NT2/D1 (cell line): ENCODE data around the gene MEOX1.
"Not testable (repeated sequence)": the region's sequence is repeated elsewhere in the genome, so short reads cannot be mapped to it uniquely, and the experiment has no call there.

ENCODE experiments used
- DNase-seq: peaks from one replicate; pipeline ENCODE4 v3.0.0-alpha.2; 2011; ENCODE audit warnings: low read depth, low spot score
- H3K27me3 ChIP-seq: 2 replicates; pipeline ENCODE4 v1.6.0; 2011; ENCODE audit warnings: mild to moderate bottlenecking; ENCODE audit not compliant: insufficient read length, insufficient read depth
- H3K36me3 ChIP-seq: 2 replicates; pipeline ENCODE4 v1.6.1; 2011; ENCODE audit warnings: mild to moderate bottlenecking, low read length, mixed read lengths; ENCODE audit not compliant: insufficient read depth, insufficient read length
- H3K4me1 ChIP-seq: 2 replicates; pipeline ENCODE4 v1.5.1; 2011; ENCODE audit not compliant: insufficient read depth, insufficient read length
- H3K4me3 ChIP-seq: 2 replicates; pipeline ENCODE4 v1.5.1; 2011; ENCODE audit warnings: low read depth; ENCODE audit not compliant: insufficient read length
- H3K9ac ChIP-seq: 2 replicates; pipeline ENCODE4 v1.6.0; 2011; ENCODE audit warnings: low read depth; ENCODE audit not compliant: insufficient read length
- H3K9me3 ChIP-seq: 2 replicates; pipeline ENCODE4 v1.5.1; 2011; ENCODE audit warnings: mild to moderate bottlenecking, low read length; ENCODE audit not compliant: insufficient read depth
- SUZ12 ChIP-seq: IDR thresholded peaks from 2 replicates; pipeline ENCODE4 v1.6.1; 2011; ENCODE audit not compliant: insufficient read length, insufficient read depth; ENCODE audit errors: extremely low read depth
- YY1 ChIP-seq: IDR thresholded peaks from 2 replicates; pipeline ENCODE4 v1.6.1; 2011; ENCODE audit not compliant: insufficient read length, insufficient read depth
- ZNF274 ChIP-seq: IDR thresholded peaks from 2 replicates; pipeline ENCODE4 v1.6.1; 2011; ENCODE audit warnings: mild to moderate bottlenecking, low read depth, low read length

Gene MEOX1

GRCh38 chr17:43611230-43611969, 50.3 kb downstream of the MEOX1 start:
- no peaks in the 10 kb centered on the region for H3K27me3 ChIP-seq
- no peaks in the 10 kb centered on the region for H3K36me3 ChIP-seq
- no peaks in the 10 kb centered on the region for H3K4me1 ChIP-seq
- TF ChIP-seq ZNF274 (no peak), YY1 (no peak), SUZ12 (no peak)
- H3K4me3 ChIP-seq, result no peak overlapping the region
- peaks cover 13% of the 10 kb centered on the region; the same call in 1 of the 2 replicates for H3K9me3 ChIP-seq
- DNase-seq, result no peak
- H3K9ac ChIP-seq, result no peak overlapping the region

- no peak for DNase-seq
- Histone ChIP-seq H3K27me3 (no peaks in the 10 kb centered on the region), H3K4me3 (no peak overlapping the region), H3K36me3 (no peaks in the 10 kb centered on the region), H3K9me3 (peaks cover 22% of the 10 kb centered on the region; the same call in 1 of the 2 replicates), H3K4me1 (no peaks in the 10 kb centered on the region), H3K9ac (no peak overlapping the region)
- no peak for TF ChIP-seq ZNF274
- TF ChIP-seq SUZ12, result no peak
- no peak for TF ChIP-seq YY1
Measured at GRCh38 chr17:43609613-43610385, 51.9 kb downstream of the MEOX1 start.

- DNase-seq, result no peak
- TF ChIP-seq ZNF274, result no peak
- TF ChIP-seq SUZ12, result no peak
- TF ChIP-seq YY1, result no peak
- Histone ChIP-seq H3K9ac (no peak overlapping the region), H3K4me3 (no peak overlapping the region), H3K4me1 (no peaks in the 10 kb centered on the region), H3K9me3 (peaks cover 31% of the 10 kb centered on the region; the same call in 1 of the 2 replicates), H3K27me3 (no peaks in the 10 kb centered on the region), H3K36me3 (no peaks in the 10 kb centered on the region)
Measured at GRCh38 chr17:43608313-43608712, 53.4 kb downstream of the MEOX1 start.

GRCh38 chr17:43604549-43604948, 57.2 kb downstream of the MEOX1 start:
- Histone ChIP-seq H3K9me3 (peaks cover 18% of the 10 kb centered on the region; the same call in 1 of the 2 replicates), H3K9ac (no peak overlapping the region), H3K4me1 (peaks cover 4% of the 10 kb centered on the region), H3K27me3 (no peaks in the 10 kb centered on the region), H3K36me3 (no peaks in the 10 kb centered on the region), H3K4me3 (no peak overlapping the region)
- DNase-seq, result no peak
- TF ChIP-seq ZNF274 (no peak), SUZ12 (no peak), YY1 (no peak)

- DNase-seq, result no peak
- H3K27me3 ChIP-seq, result no peaks in the 10 kb centered on the region
- TF ChIP-seq SUZ12 (no peak), YY1 (no peak), ZNF274 (no peak)
- H3K36me3 ChIP-seq, result no peaks in the 10 kb centered on the region
- peaks cover 4% of the 10 kb centered on the region for H3K4me1 ChIP-seq
- no peak overlapping the region for H3K4me3 ChIP-seq
- H3K9ac ChIP-seq, result no peak overlapping the region
- H3K9me3 ChIP-seq, result peaks cover 18% of the 10 kb centered on the region; the same call in 1 of the 2 replicates
Measured at GRCh38 chr17:43603321-43603720, 58.4 kb downstream of the MEOX1 start.

- peaks cover 18% of the 10 kb centered on the region; the same call in 1 of the 2 replicates for H3K9me3 ChIP-seq
- DNase-seq, result not testable (repeated sequence)
Measured at GRCh38 chr17:43602556-43602955, 59.2 kb downstream of the MEOX1 start.

More at GRCh38 chr17:43602556-43602955, 59.2 kb downstream of the MEOX1 start:
- not testable (repeated sequence) for H3K4me1 ChIP-seq, H3K9ac ChIP-seq, H3K36me3 ChIP-seq, H3K27me3 ChIP-seq, H3K4me3 ChIP-seq
